NCI-H2107 treated with DMSO at 0.1 percent for 48 hours (cell line): ENCODE data around the gene STRA8.
A peak's percentile ranks its signal among the peaks of the same experiment; 100 is the strongest.

Experiments used
- DNase-seq: peaks from one replicate; lab custom pipeline; 2025; ENCODE audit not compliant: unreplicated experiment; lab: John Stamatoyannopoulos, UW

Gene STRA8

DNA sequence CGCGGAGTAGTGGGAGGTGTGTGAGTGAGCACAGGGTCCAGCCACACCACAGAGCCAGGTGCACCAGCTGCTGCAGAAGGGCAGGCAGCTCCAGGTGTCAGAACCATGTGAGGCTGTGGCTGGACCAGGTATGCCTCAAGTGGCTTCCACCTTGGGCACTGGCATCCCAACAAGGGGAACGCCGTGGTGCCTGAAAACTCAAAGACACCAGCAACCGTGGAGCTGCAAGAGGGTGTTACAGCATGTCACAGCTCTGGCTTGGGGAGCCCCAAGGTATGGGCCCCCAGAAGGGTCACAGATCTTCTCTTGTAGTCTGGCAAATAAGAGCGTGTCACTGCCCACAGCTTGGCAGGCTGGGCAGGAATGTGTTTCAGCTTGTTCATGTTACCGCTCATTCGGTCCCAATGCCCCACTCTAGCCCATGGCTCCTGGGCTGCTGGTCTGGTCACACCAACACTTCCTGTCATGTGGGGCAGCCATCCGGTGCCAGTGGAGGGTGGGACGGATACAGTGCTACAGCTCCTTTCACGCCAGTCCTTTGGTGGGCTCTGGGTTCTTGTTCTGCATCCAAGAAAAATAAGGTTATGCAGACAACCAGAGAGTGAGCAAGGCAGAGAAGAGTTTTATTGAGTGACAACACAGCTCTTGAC is 29.8 kb downstream of the STRA8 start:
- no peak for DNase-seq

DNA sequence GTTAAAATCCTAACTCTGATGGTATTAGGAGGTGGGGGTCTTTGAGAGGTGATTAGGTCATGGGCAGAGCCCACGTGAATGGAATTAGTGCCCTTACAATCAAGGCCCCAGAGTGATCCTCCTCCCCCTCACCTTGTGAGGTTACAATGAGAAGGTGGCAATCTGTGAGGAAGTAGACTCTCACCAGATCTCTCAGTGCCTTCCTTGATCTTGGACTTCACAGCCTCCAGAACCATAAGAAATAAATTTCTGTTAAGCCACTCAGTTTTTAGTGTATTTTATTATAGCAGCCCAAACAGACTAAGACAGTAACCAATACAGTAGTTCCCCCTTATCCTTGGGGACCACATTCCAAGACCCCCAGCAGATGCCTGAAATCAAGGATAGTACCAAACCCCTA is 32.0 kb downstream of the STRA8 start:
- DNase-seq = no peak

DNA sequence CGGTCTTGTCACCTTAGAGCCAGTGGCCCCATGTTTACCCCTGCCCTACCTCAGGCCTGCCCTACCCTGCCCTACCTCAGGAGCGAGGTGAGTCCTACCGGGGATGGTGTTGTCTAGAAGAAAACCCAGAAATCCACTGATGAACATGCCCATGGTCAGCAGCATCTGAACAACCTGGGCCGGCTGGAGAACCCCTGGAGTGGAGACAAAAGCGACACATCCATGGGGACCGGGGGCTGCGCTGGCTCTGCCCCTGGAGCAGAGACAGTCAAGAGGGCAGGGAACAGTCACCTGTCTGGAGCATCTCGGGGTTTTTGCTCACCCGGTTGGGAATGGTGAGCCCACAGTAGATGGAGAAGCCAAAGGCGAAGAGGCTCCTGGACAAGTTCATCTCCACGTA is 36.3 kb downstream of the STRA8 start:
- DNase-seq = no peak

- DNase-seq = no peak
These were observed 37.1 kb downstream of the STRA8 start for GRCh38 chr7:135270577-135271254.

GRCh38 chr7:135271255-135271615 is 37.6 kb downstream of the STRA8 start:
- DNase-seq = no peak

GRCh38 chr7:135272303-135272702 is 38.7 kb downstream of the STRA8 start:
- no peak for DNase-seq

DNA sequence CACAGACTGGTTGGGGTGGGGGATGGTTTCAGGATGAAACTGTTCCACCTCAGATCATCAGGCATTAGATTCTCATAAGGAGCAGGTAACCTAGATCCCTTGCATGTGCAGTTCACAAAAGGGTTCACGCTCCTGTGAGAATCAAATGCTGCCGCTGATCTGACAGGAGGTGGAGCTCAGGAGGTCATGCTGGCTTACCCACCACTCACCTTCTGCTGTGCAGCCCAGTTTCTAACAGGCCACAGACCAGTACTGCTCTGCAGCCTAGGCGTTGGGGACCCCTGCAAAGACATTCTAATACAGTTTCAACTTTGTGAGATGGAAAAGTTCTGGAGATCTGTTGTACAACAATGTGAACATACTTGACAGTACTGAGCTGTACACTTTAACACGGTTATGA is 39.9 kb downstream of the STRA8 start:
- DNase-seq = no peak

DNA sequence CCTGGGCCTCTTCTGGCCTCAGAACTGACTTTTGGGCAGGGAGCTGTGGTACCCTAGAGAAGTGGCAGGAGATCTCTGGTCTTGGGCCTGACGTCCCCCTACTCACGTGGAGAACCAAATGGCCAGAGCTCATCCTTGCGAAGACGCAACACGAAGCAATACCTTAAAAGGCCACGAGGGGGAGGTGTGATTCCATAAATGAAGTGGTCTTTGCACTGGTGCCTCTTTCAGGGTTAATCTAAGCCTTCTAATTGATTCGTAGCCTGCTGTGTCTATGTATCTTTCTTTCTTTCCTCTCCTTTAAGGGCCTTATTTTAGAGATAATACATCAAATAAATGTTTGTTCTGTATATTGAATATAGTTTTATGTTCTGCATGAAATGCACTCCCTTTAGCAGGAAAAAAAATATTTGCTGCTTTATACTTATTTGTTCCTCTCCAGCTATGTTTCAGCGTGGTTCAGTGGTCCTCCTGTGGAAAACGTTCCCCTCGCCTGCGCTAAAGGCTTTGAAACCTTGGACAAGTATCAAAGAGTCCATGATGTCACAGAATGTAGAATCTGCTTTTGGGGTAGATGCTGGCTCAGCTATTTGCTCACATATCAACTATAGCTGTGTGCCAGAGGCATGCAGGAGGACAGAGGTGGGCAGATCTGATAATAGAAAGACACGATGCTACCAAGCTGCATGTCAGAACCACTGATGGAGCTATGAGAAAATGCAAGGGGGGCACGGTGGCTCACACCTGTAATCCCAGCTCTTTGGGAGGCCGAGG is 41.0 kb downstream of the STRA8 start:
- DNase-seq = peak; percentile 76

DNA sequence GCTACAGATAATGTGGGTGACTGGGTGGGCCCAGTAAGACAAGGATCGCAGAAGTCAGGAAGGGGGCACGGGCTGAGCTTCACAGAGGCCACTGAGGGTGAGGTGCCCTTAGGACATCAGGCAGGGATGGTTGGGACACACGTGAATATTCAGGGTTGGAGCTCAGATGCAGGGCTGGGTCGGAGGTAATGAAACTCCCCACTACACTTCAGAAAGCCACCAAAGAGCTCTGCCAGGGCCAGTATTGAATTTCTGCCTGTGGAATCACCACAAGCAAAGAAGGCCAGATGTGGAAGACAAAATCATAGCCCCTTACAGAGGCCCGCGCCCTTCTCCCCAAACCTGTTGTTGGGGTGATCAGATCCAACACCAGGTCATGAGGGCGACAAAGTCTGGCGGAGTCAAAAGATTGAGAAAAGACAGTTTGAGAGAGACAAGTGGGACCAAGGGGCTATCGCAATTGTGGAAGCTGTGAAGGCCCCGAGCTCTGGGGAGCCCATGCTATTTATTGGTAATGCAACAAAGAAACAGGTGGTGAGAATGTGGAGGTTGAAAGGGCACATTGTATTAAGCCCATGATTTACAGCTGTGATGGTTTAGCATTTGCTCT is 42.4 kb downstream of the STRA8 start:
- DNase-seq = no peak

DNA sequence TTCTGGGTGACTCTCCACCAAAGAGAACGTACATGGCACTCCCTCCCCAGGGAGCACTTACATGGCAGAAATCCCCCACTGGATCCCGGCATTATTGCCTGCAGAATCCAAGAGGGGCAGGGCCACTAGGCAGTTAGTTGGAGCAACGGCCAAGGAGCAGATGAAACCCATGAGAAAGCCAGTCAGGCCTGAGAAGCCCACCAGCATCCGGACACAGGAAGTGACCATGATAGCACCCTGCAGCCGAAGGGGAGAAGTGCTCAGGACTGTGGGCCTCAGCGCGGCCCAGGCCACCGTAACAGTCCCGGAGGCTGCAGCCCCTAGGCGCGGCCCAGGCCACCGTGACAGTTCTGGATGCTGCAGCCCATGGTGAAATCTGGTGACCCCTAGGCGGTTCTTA is 43.5 kb downstream of the STRA8 start:
- DNase-seq = no peak

DNA sequence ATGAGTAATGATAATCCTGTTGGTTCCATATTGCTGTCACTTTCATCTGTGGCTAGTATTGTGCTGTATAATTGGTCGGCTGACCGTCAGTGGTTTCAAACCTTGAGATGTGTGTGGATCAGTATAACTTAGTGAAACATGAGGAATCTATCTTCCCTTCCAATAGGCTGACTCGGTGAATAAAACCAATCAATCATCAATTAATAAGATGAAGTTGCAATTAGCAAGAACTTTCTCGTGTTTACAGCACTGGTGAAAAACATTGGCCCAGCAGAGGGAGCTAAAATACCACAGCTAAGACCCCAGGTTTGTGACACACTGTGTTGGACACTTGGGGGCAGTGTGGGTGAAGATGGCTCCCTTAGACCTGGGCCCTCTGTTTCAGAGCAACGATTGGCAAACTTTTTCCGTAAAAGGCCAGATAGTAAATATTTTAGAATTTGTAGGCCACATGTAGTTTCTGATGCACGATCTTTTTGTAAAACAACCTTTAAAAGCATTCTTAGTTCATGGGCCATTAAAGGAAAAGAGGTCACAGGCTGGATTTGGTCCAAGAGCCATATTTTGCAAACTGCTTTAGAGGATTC is 47.8 kb downstream of the STRA8 start:
- peak; percentile 91 for DNase-seq

- no peak for DNase-seq
These were observed 49.1 kb downstream of the STRA8 start for GRCh38 chr7:135282561-135283254.

GRCh38 chr7:135283959-135284638 is 50.5 kb downstream of the STRA8 start:
- DNase-seq = peak; percentile 80

GRCh38 chr7:135285547-135286233 is 52.1 kb downstream of the STRA8 start:
- no peak for DNase-seq

- no peak for DNase-seq
These were observed 53.2 kb downstream of the STRA8 start for GRCh38 chr7:135286876-135287275.

- no peak for DNase-seq
These were observed 57.0 kb downstream of the STRA8 start for GRCh38 chr7:135290594-135290993.

- peak; percentile 32 for DNase-seq
These were observed 58.2 kb downstream of the STRA8 start for GRCh38 chr7:135291809-135292253.

DNA sequence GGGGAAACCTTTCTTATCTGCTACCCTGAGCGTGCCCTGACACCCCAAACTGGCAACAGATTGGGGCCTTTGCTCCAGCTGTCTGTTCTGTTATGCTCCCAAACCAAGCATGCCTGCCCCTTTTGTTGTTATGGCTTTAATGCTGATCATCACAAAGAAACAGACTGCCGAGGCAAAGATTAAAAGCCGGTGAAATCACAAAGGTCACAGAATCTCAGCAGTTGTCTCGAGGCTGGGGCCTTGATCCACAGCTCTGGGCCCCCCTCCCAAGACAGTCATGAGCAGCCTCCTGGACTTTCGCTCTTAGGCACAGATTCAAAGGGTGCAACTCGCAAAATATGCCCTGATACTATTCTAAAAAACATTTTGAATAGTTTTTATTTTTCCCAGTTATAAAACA is 65.6 kb downstream of the STRA8 start:
- no peak for DNase-seq

- no peak for DNase-seq
These were observed 67.5 kb downstream of the STRA8 start for GRCh38 chr7:135300913-135301765.
